CD14-positive monocyte (primary cell): Measurements from ENCODE around the gene CTNNA3. TPM values are rescaled to one million over a fixed set of nuclear protein-coding genes. Genes with fewer than 3 reads are reported as not detected.

Experiments
- DNase-seq, 3 donors: peaks; one replicate each; pipeline ENCODE4 v3.0.0-alpha.2; 2011 to 2022
- H2AFZ ChIP-seq: 2 replicates; pipeline ENCODE4 v1.6.0; 2012; ENCODE audit warnings: mild to moderate bottlenecking, low read depth, low read length, inconsistent platforms; ENCODE audit not compliant: insufficient read depth, poor library complexity, severe bottlenecking
- H3K27ac ChIP-seq, 2 donors: 1 replicate in 1 of 2; 2 replicates in 1 of 2; pipeline ENCODE4 v1.5.1; 2012 to 2013; ENCODE audit warnings: low read length in 2 of 2, control low read depth in 1 of 2, inconsistent platforms in 1 of 2, low read depth in 1 of 2, mild to moderate bottlenecking in 1 of 2
- H3K27me3 ChIP-seq, 2 donors: one replicate each; pipeline versions ENCODE4 v1.6.0 to v1.6.1; 2011 to 2013; ENCODE audit warnings: low read length in 2 of 2; ENCODE audit not compliant: control insufficient read depth in 2 of 2, insufficient read depth in 2 of 2
- H3K36me3 ChIP-seq, 2 donors: replicated peaks in 1 of 2; 1 replicate in 1 of 2; 2 replicates in 1 of 2; pipeline versions ENCODE4 v1.5.1 to v1.6.1; 2012 to 2013; ENCODE audit warnings: low read length in 2 of 2, control low read depth in 1 of 2, inconsistent platforms in 1 of 2, mild to moderate bottlenecking in 1 of 2; ENCODE audit not compliant: insufficient read depth in 2 of 2, control insufficient read depth in 1 of 2
- H3K4me1 ChIP-seq, 2 donors: 1 replicate in 1 of 2; 2 replicates in 1 of 2; pipeline versions ENCODE4 v1.5.1 to v1.6.1; 2012 to 2013; ENCODE audit warnings: low read length in 2 of 2, control low read depth in 1 of 2, inconsistent platforms in 1 of 2, mild to moderate bottlenecking in 1 of 2, moderate library complexity in 1 of 2; ENCODE audit not compliant: insufficient read depth in 2 of 2, control insufficient read depth in 1 of 2
- H3K4me2 ChIP-seq: replicated peaks from 2 replicates; pipeline ENCODE3; 2012; ENCODE audit warnings: low read length, moderate library complexity, mild to moderate bottlenecking; ENCODE audit not compliant: poor library complexity, severe bottlenecking; ENCODE audit errors: extremely low read depth
- H3K4me3 ChIP-seq, 3 experiments: fragments of 200-600 bp in 1 of 3; sonication (generic) in 1 of 3; replicated peaks in 1 of 3; 1 replicate in 2 of 3; 2 replicates in 1 of 3; pipeline ENCODE4 v1.5.1; 2011 to 2013; ENCODE audit warnings: low read length in 3 of 3, mild to moderate bottlenecking in 3 of 3, control low read depth in 2 of 3, low read depth in 2 of 3, inconsistent platforms in 1 of 3, moderate library complexity in 1 of 3
- H3K79me2 ChIP-seq: 2 replicates; pipeline ENCODE4 v1.6.0; 2012; ENCODE audit warnings: mild to moderate bottlenecking, control low read depth, inconsistent platforms, low read length, moderate library complexity; ENCODE audit not compliant: insufficient read depth
- H3K9ac ChIP-seq: 2 replicates; pipeline ENCODE4 v1.6.0; 2017; ENCODE audit warnings: low read length, mild to moderate bottlenecking; ENCODE audit not compliant: insufficient read depth, poor library complexity, severe bottlenecking
- H3K9me3 ChIP-seq, 2 donors: replicated peaks in 1 of 2; 1 replicate in 1 of 2; 2 replicates in 1 of 2; pipeline versions ENCODE4 v1.5.1 to v1.6.1; 2012 to 2013; ENCODE audit warnings: low read length in 2 of 2, control low read depth in 1 of 2; ENCODE audit not compliant: control insufficient read depth in 1 of 2, insufficient read depth in 1 of 2
- H4K20me1 ChIP-seq: 2 replicates; pipeline ENCODE4 v1.6.0; 2012; ENCODE audit warnings: mild to moderate bottlenecking, low read length, control low read depth, moderate library complexity; ENCODE audit not compliant: insufficient read depth
- H3K27ac Mint-ChIP-seq, 7 donors: one replicate each; pipeline ENCODE4 v1.8.0; 2020; ENCODE audit warnings: mild to moderate bottlenecking in 7 of 7, mixed read lengths in 7 of 7, moderate library complexity in 6 of 7, inconsistent platforms in 2 of 7
- H3K27me3 Mint-ChIP-seq, 3 donors: one replicate each; pipeline ENCODE4 v1.8.0; 2021 to 2022; ENCODE audit warnings: low read depth in 3 of 3, mild to moderate bottlenecking in 3 of 3, mixed read lengths in 3 of 3, moderate library complexity in 3 of 3, inconsistent platforms in 1 of 3
- H3K36me3 Mint-ChIP-seq, 2 donors: one replicate each; pipeline ENCODE4 v1.8.0; 2020; ENCODE audit warnings: mixed read lengths in 2 of 2, inconsistent platforms in 1 of 2, mild to moderate bottlenecking in 1 of 2
- H3K4me1 Mint-ChIP-seq: one replicate; pipeline ENCODE4 v1.8.0; 2020; ENCODE audit warnings: mild to moderate bottlenecking, mixed read lengths
- H3K4me3 Mint-ChIP-seq, 2 donors: one replicate each; pipeline ENCODE4 v1.8.0; 2020; ENCODE audit warnings: mild to moderate bottlenecking in 2 of 2, mixed read lengths in 2 of 2, moderate library complexity in 1 of 2
- H3K9me3 Mint-ChIP-seq, 7 donors: one replicate each; pipeline ENCODE4 v1.8.0; 2020 to 2022; ENCODE audit warnings: mixed read lengths in 7 of 7, mild to moderate bottlenecking in 6 of 7, moderate library complexity in 6 of 7, inconsistent platforms in 2 of 7
- CTCF ChIP-seq: fragments of 200-600 bp; IDR thresholded peaks from one replicate; pipeline ENCODE4 v1.8.0; 2022; ENCODE audit warnings: antibody characterized with exemption, mild to moderate bottlenecking
- WGBS: methylation state at CpG from one replicate; pipeline ENCODE4 v1.1.5; 2013; ENCODE audit warnings: missing lambda C conversion rate; ENCODE audit not compliant: insufficient coverage; 5-methylcytosine and 5-hydroxymethylcytosine counted together
- intact Hi-C, 2 donors: fragments of 100-400 bp; cut with micrococcal nuclease; formaldehyde crosslinking; loops; one replicate each; pipeline versions ENCODE4 v1.15.0 to v1.15.1; 2023
- polyA plus RNA-seq, 3 donors: library from polyadenylated mRNA; depleted of rRNA in 1 of 3; unstranded in 2 of 3; stranded (reverse) in 1 of 3; fragments of 300-500 nt in 2 of 3; fragments of >200 nt in 1 of 3; fragmentation: Illumina TruSeq in 2 of 3; gene quantifications; 1 replicate in 2 of 3; 2 replicates in 1 of 3; pipeline ENCODE4 v1.2.3, GENCODE V29; 2012 to 2021

CTNNA3 gene
- polyA plus RNA-seq, 3 donors: not detected

- H3K36me3 ChIP-seq: no peaks in the 10 kb centered on the region
- no peaks in the 10 kb centered on the region for H3K9me3 ChIP-seq
- H2AFZ ChIP-seq: no peak overlapping the region
- no peaks in the 10 kb centered on the region for H3K4me1 ChIP-seq
- no peaks in the 10 kb centered on the region for H3K9me3 Mint-ChIP-seq
- DNase-seq: no peak
- peaks cover 0 to 4% (median 2%) of the 10 kb centered on the region in 3 donors for H3K27me3 Mint-ChIP-seq
- no peaks in the 10 kb centered on the region for H3K36me3 Mint-ChIP-seq
- no peak overlapping the region for H3K27ac ChIP-seq
- H3K4me1 Mint-ChIP-seq: no peaks in the 10 kb centered on the region
- 90% methylated on average over 2 of the region's 2 CpGs for WGBS
- TF ChIP-seq CTCF: no peak
- no peak overlapping the region for H3K4me3 ChIP-seq
- H3K4me2 ChIP-seq: no peak overlapping the region
- intact Hi-C loops: no loop called here
- H3K4me3 Mint-ChIP-seq: no peak overlapping the region
- no peaks in the 10 kb centered on the region for H3K79me2 ChIP-seq
- H4K20me1 ChIP-seq: no peaks in the 10 kb centered on the region
- H3K27ac Mint-ChIP-seq: no peak overlapping the region
- no peak overlapping the region for H3K9ac ChIP-seq
- no peaks in the 10 kb centered on the region for H3K27me3 ChIP-seq
Measured at GRCh38 chr10:67676208-67676825, 19.7 kb downstream of the CTNNA3 start.

- intact Hi-C loops: no loop called here
- Mint-ChIP-seq H3K4me3 (no peak overlapping the region), H3K27ac (no peak overlapping the region), H3K4me1 (no peaks in the 10 kb centered on the region), H3K36me3 (no peaks in the 10 kb centered on the region), H3K27me3 (no peaks in the 10 kb centered on the region), H3K9me3 (no peaks in the 10 kb centered on the region)
- Histone ChIP-seq H3K27me3 (no peaks in the 10 kb centered on the region), H3K27ac (no peak overlapping the region), H3K79me2 (no peaks in the 10 kb centered on the region), H3K36me3 (no peaks in the 10 kb centered on the region), H3K4me1 (no peaks in the 10 kb centered on the region), H2AFZ (no peak overlapping the region), H4K20me1 (no peaks in the 10 kb centered on the region), H3K9ac (no peak overlapping the region), H3K4me2 (no peak overlapping the region), H3K4me3 (no peak overlapping the region), H3K9me3 (no peaks in the 10 kb centered on the region)
- no peak for TF ChIP-seq CTCF
- no peak for DNase-seq
Measured at GRCh38 chr10:67670401-67670800, 25.6 kb downstream of the CTNNA3 start.
